Neural cell (in vitro differentiated cells): ENCODE results near the gene CNIH3.

Source experiments
- CTCF ChIP-seq: fragments of 450-650 bp; IDR thresholded peaks from 2 replicates; pipeline ENCODE4 v1.5.1; 2014; ENCODE audit warnings: antibody characterized with exemption, mild to moderate bottlenecking, moderate library complexity; ENCODE audit not compliant: poor library complexity, severe bottlenecking
- EP300 ChIP-seq: fragments of 450-650 bp; conservative IDR thresholded peaks from 2 replicates; pipeline ENCODE4 v1.6.1; 2014; ENCODE audit warnings: antibody characterized with exemption, mild to moderate bottlenecking, moderate library complexity; ENCODE audit not compliant: poor library complexity, severe bottlenecking
- EZH2 ChIP-seq: fragments of 200-600, 300-800 bp; shearing (Covaris generic), sonication (generic); IDR thresholded peaks from 2 replicates; pipeline ENCODE4 v1.6.1; 2014; ENCODE audit warnings: antibody characterized with exemption, low read length, borderline replicate concordance, mild to moderate bottlenecking; ENCODE audit not compliant: insufficient read depth, poor library complexity, severe bottlenecking
- MXI1 ChIP-seq: fragments of 450-650 bp; conservative IDR thresholded peaks from 2 replicates; pipeline ENCODE4 v1.6.1; 2014; ENCODE audit warnings: antibody characterized with exemption, mild to moderate bottlenecking; ENCODE audit not compliant: poor library complexity, severe bottlenecking
- POLR2AphosphoS5 ChIP-seq: IDR thresholded peaks from 2 replicates; pipeline ENCODE4 v1.6.1; 2012
- RAD21 ChIP-seq: fragments of 450-650 bp; conservative IDR thresholded peaks from 2 replicates; pipeline ENCODE4 v1.6.1; 2014; ENCODE audit warnings: antibody characterized with exemption, mild to moderate bottlenecking, moderate library complexity
- REST ChIP-seq: IDR thresholded peaks from 2 replicates; pipeline ENCODE4 v1.6.1; 2012; ENCODE audit warnings: borderline replicate concordance
- TAF1 ChIP-seq: IDR thresholded peaks from 2 replicates; pipeline ENCODE4 v1.6.1; 2012; ENCODE audit warnings: low read depth

GRCh38 chr1:224580006-224580405, 36.1 kb upstream of the CNIH3 start:
- TF ChIP-seq CTCF (no peak), MXI1 (no peak), POLR2AphosphoS5 (no peak), RAD21 (no peak), TAF1 (no peak), EP300 (no peak), EZH2 (no peak), REST (no peak)
